NB4 (cell line): ENCODE data around the gene RAB40C.
A peak's percentile ranks its signal among the peaks of the same experiment; 100 is the strongest.

Experiments used
- DNase-seq: peaks from one replicate; pipeline ENCODE4 v3.0.0; 2010; ENCODE audit warnings: low read depth
- H3K4me3 ChIP-seq: one replicate; pipeline ENCODE4 v1.5.1; 2011; ENCODE audit warnings: mild to moderate bottlenecking, low read depth, low read length, moderate library complexity
- CTCF ChIP-seq: IDR thresholded peaks from one replicate; pipeline ENCODE4 v1.5.1; 2012; ENCODE audit warnings: low read depth, low read length
- MAX ChIP-seq: IDR thresholded peaks from 2 replicates; pipeline ENCODE4 v1.6.1; 2011; ENCODE audit warnings: low read depth, low read length
- MYC ChIP-seq: IDR thresholded peaks from 2 replicates; pipeline ENCODE4 v1.6.1; 2011; ENCODE audit warnings: low read depth, low read length
- POLR2A ChIP-seq: IDR thresholded peaks from 2 replicates; pipeline ENCODE4 v1.6.1; 2011; ENCODE audit warnings: mild to moderate bottlenecking; ENCODE audit not compliant: insufficient read length; ENCODE audit errors: extremely low read depth

The RAB40C gene

GRCh38 chr16:589658-590187 lies at the start of gene RAB40C:
Gene RAB40C (plus strand): TSS chr16:590066. CDS start chr16:590292, 226 bp downstream.
- no peak for TF ChIP-seq MYC
- TF ChIP-seq CTCF: no peak
- no peak for TF ChIP-seq POLR2A
- peak; percentile 96 for DNase-seq
- peak within 1 kb of the TSS; percentile 69 for H3K4me3 ChIP-seq

- no peak overlapping the region for H3K4me3 ChIP-seq
These were observed 49.1 kb upstream of the RAB40C start for GRCh38 chr16:540645-541340.

DNA sequence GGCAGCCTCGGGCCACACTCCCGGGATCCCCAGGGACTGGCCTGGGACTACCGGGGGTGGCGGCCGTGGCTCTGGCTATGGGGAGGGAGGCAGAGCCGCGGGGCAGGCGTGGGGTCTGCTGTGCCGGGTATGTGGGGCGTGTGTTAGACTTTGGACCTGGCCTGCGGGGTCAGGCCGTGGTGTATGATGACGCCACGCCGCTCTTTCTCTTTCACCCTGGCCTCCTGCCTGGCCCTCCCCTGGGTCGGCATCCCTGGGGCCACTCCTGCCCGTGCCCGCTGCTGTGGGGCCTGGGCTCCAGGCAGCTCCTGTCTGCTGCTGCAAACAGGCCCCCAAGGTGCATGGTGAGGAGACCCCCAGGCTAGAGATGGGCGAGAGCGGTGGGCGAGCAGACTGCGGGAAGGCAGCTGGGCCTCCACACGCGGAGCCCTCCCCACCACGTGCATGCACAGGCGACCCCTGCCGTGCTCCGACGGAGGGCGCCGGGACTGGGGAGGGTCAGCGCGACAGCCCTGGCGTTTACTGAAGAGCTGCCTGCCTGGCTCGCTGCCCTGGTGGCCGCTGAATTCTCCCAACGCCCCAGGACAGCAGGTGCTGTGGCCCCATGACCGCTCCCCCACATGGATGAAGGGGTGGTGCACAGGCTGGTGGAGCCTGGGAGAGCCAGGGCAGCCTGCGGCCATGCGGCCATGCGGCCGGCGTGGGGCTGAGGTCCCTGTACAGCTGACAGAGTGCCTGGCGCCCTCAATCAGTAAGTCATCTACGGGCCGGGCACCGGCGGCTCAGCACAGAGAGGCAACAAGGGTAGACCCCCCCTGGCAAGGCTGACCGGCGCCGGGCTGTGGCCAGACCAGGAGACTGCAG lies 46.3 kb upstream of the RAB40C start:
- TF ChIP-seq MAX: no peak
- TF ChIP-seq MYC: no peak
- no peak for TF ChIP-seq CTCF
- TF ChIP-seq POLR2A: no peak
- H3K4me3 ChIP-seq: no peak overlapping the region
- DNase-seq: no peak

More at GRCh38 chr16:540645-541340, 49.1 kb upstream of the RAB40C start:
- TF ChIP-seq MAX (no peak), CTCF (no peak), MYC (no peak), POLR2A (no peak)
- no peak for DNase-seq

- TF ChIP-seq MAX (no peak), MYC (no peak), CTCF (no peak)
- no peak overlapping the region for H3K4me3 ChIP-seq
- peak; percentile 16 for DNase-seq
These were observed 45.3 kb upstream of the RAB40C start for GRCh38 chr16:544517-544916.

DNA sequence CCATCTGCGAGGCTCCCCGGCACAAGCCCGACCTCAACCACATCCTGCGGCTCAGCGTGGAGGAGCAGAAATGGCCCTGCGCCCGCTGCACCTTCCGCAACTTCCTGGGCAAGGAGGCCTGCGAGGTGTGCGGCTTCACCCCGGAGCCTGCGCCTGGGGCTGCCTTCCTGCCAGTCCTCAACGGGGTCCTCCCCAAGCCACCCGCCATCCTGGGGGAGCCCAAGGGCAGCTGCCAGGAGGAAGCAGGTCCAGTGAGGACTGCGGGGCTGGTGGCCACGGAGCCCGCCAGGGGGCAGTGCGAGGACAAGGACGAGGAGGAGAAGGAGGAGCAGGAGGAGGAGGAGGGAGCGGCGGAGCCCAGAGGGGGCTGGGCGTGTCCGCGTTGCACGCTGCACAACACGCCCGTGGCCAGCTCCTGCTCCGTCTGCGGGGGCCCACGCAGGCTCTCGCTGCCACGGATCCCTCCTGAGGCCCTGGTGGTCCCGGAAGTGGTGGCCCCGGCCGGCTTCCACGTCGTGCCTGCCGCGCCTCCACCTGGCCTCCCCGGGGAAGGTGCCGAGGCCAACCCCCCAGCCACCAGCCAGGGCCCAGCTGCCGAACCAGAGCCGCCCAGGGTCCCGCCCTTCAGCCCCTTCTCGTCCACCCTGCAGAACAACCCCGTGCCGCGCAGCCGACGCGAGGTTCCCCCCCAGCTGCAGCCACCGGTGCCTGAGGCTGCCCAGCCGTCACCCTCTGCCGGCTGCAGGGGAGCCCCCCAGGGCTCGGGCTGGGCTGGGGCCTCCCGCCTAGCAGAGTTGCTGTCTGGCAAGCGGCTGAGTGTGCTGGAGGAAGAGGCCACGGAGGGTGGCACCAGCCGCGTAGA lies 42.7 kb upstream of the RAB40C start:
- peak; percentile 95 for DNase-seq
- peak; percentile 64 for TF ChIP-seq CTCF
- TF ChIP-seq MAX: peak; percentile 11; the same call in 1 of the 2 replicates
- TF ChIP-seq POLR2A: no peak
- TF ChIP-seq MYC: no peak; the same call in 1 of the 2 replicates
- no peak overlapping the region for H3K4me3 ChIP-seq
